Activated CD4-positive, alpha-beta T cell treated with anti-CD3 and anti-CD28 coated beads, Interleukin-2, Interleukin-6, amounts not matched to agents 100 ng/mL and 50 ng/mL, durations not matched to agents 16 hours and 8 hours (primary cell): ENCODE results near the gene ABCB6.
A peak's percentile ranks its signal among the peaks of the same experiment; 100 is the strongest.
"Not testable (repeated sequence)": the region's sequence is repeated elsewhere in the genome, so short reads cannot be mapped to it uniquely, and the experiment has no call there.

ENCODE experiments used
- DNase-seq: peaks from one replicate; pipeline ENCODE4 v3.0.0-alpha.2; 2020

Gene ABCB6

GRCh38 chr2:219213026-219213415 lies 5.7 kb downstream of the ABCB6 start:
- no peak for DNase-seq

GRCh38 chr2:219210886-219211362 lies 7.8 kb downstream of the ABCB6 start:
- no peak for DNase-seq

GRCh38 chr2:219210196-219210885 lies 8.4 kb downstream of the ABCB6 start:
- DNase-seq: no peak

- no peak for DNase-seq
These were observed 9.2 kb downstream of the ABCB6 start for GRCh38 chr2:219209236-219210195.

GRCh38 chr2:219207884-219208740 lies 10.6 kb downstream of the ABCB6 start:
- DNase-seq: no peak

- no peak for DNase-seq
These were observed 11.4 kb downstream of the ABCB6 start for GRCh38 chr2:219207134-219207883.

- peak; percentile 96 for DNase-seq
These were observed 12.2 kb downstream of the ABCB6 start, which contains the start of gene ZFAND2B for GRCh38 chr2:219206328-219207133. Gene ZFAND2B, plus strand, starts transcription at chr2:219206782. Its CDS starts 206 bp downstream, at chr2:219206988.

GRCh38 chr2:219205981-219206327 lies 12.8 kb downstream of the ABCB6 start:
- no peak for DNase-seq

- DNase-seq: no peak
These were observed 13.6 kb downstream of the ABCB6 start for GRCh38 chr2:219205165-219205538.

GRCh38 chr2:219204425-219205164 lies 14.2 kb downstream of the ABCB6 start:
- DNase-seq: no peak

- DNase-seq: not testable (repeated sequence)
These were observed 17.4 kb downstream of the ABCB6 start for GRCh38 chr2:219201331-219201730.

GRCh38 chr2:219200502-219201326 lies 18.0 kb downstream of the ABCB6 start:
- DNase-seq: peak; percentile 25

- DNase-seq: no peak
These were observed 19.1 kb downstream of the ABCB6 start for GRCh38 chr2:219199470-219200211.

- no peak for DNase-seq
These were observed 19.8 kb downstream of the ABCB6 start for GRCh38 chr2:219198974-219199373.

GRCh38 chr2:219197388-219197787 lies 21.4 kb downstream of the ABCB6 start:
- DNase-seq: no peak

- peak; percentile 28 for DNase-seq
These were observed 31.9 kb downstream of the ABCB6 start for GRCh38 chr2:219186754-219187456.

GRCh38 chr2:219184121-219184520 lies 34.6 kb downstream of the ABCB6 start:
- no peak for DNase-seq

- no peak for DNase-seq
These were observed 35.5 kb downstream of the ABCB6 start for GRCh38 chr2:219183151-219183772.
